Activated CD4-positive, alpha-beta T cell treated with anti-CD3 and anti-CD28 coated beads, Interleukin-2, amount 50 U/mL, for 48 hours (primary cell): ENCODE results near the gene SUSD4.

Source experiments
- DNase-seq, 2 experiments: peaks; one replicate each; pipeline ENCODE4 v3.0.0-alpha.2; 2020

SUSD4 gene

GRCh38 chr1:223208164-223209076 lies 155.6 kb downstream of the SUSD4 start:
- no peak for DNase-seq

GRCh38 chr1:223207293-223208066 lies 156.5 kb downstream of the SUSD4 start:
- DNase-seq = no peak

GRCh38 chr1:223204424-223204823 lies 159.6 kb downstream of the SUSD4 start:
- no peak for DNase-seq

GRCh38 chr1:223203694-223204093 lies 160.3 kb downstream of the SUSD4 start:
- DNase-seq = no peak

GRCh38 chr1:223203034-223203408 lies 161.0 kb downstream of the SUSD4 start:
- no peak for DNase-seq

GRCh38 chr1:223202376-223203033 lies 161.5 kb downstream of the SUSD4 start:
- DNase-seq = no peak

GRCh38 chr1:223201967-223202366 lies 162.0 kb downstream of the SUSD4 start:
- DNase-seq = no peak

- DNase-seq = no peak
Measured at GRCh38 chr1:223200903-223201302, 163.1 kb downstream of the SUSD4 start.

GRCh38 chr1:223199094-223199647 lies 164.8 kb downstream of the SUSD4 start:
- DNase-seq = no peak

GRCh38 chr1:223198628-223198965 lies 165.4 kb downstream of the SUSD4 start:
- no peak for DNase-seq

GRCh38 chr1:223197923-223198627 lies 165.9 kb downstream of the SUSD4 start:
- no peak for DNase-seq

GRCh38 chr1:223189903-223190724 lies 173.9 kb downstream of the SUSD4 start:
- peak; percentile 60 to 74 for DNase-seq

GRCh38 chr1:223189525-223189902 lies 174.5 kb downstream of the SUSD4 start:
- DNase-seq = no peak

- DNase-seq = no peak
Measured at GRCh38 chr1:223188618-223189356, 175.2 kb downstream of the SUSD4 start.

GRCh38 chr1:223186800-223187199 lies 177.2 kb downstream of the SUSD4 start:
- no peak for DNase-seq

- DNase-seq = no peak
Measured at GRCh38 chr1:223183268-223183862, 180.6 kb downstream of the SUSD4 start.

GRCh38 chr1:223180731-223181321 lies 183.2 kb downstream of the SUSD4 start:
- no peak for DNase-seq

- DNase-seq = no peak
Measured at GRCh38 chr1:223179786-223180185, 184.2 kb downstream of the SUSD4 start.

GRCh38 chr1:223179280-223179679 lies 184.7 kb downstream of the SUSD4 start:
- no peak for DNase-seq

- no peak for DNase-seq
Measured at GRCh38 chr1:223177681-223178080, 186.3 kb downstream of the SUSD4 start.
